OCI-LY1 (cell line): Measurements from ENCODE around the gene STX2.

Source experiments
- H2AFZ ChIP-seq: fragments of 200-600 bp; sonication (generic), shearing (Covaris generic); 2 replicates; pipeline ENCODE4 v1.6.0; 2014; ENCODE audit warnings: antibody characterized with exemption, mild to moderate bottlenecking, low read length
- H3F3A ChIP-seq: fragments of 200-600 bp; sonication (generic), shearing (Covaris generic); 2 replicates; pipeline ENCODE4 v1.6.0; 2014; ENCODE audit warnings: mild to moderate bottlenecking, antibody characterized with exemption, low read length, moderate library complexity; ENCODE audit not compliant: insufficient read depth
- H3K27ac ChIP-seq: fragments of 200-600 bp; sonication (generic); 2 replicates; pipeline ENCODE4 v1.5.1; 2014; ENCODE audit warnings: low read length, mixed run types, mild to moderate bottlenecking, low read depth; ENCODE audit not compliant: poor library complexity, severe bottlenecking
- H3K27me3 ChIP-seq: fragments of 200-600 bp; sonication (generic); 2 replicates; pipeline ENCODE4 v1.6.0; 2014; ENCODE audit warnings: antibody characterized with exemption, mild to moderate bottlenecking, low read length, moderate library complexity; ENCODE audit not compliant: insufficient read depth
- H3K36me3 ChIP-seq: fragments of 200-600 bp; sonication (generic); 2 replicates; pipeline ENCODE4 v1.6.1; 2014; ENCODE audit warnings: mild to moderate bottlenecking, antibody characterized with exemption, low read length, moderate library complexity, mixed read lengths; ENCODE audit not compliant: insufficient read depth
- H3K4me1 ChIP-seq: fragments of 200-600 bp; sonication (generic); 2 replicates; pipeline ENCODE4 v1.5.1; 2014; ENCODE audit warnings: mild to moderate bottlenecking, low read length, moderate library complexity; ENCODE audit not compliant: insufficient read depth, severe bottlenecking
- H3K4me2 ChIP-seq: fragments of 200-600 bp; sonication (generic), shearing (Covaris generic); 2 replicates; pipeline ENCODE4 v1.6.1; 2014; ENCODE audit warnings: low read length
- H3K4me3 ChIP-seq: fragments of 200-600 bp; sonication (generic); 2 replicates; pipeline ENCODE4 v1.5.1; 2014; ENCODE audit warnings: low read length, low read depth, mild to moderate bottlenecking, mixed read lengths; ENCODE audit not compliant: poor library complexity, severe bottlenecking
- H3K79me2 ChIP-seq: fragments of 200-600 bp; shearing (Covaris generic); 2 replicates; pipeline ENCODE4 v1.6.1; 2016; ENCODE audit warnings: mixed run types, low read length, mixed read lengths; ENCODE audit not compliant: insufficient read depth
- H3K9ac ChIP-seq: fragments of 200-600 bp; sonication (generic), shearing (Covaris generic); 2 replicates; pipeline ENCODE4 v1.6.1; 2014; ENCODE audit warnings: mild to moderate bottlenecking, low read length, mixed read lengths
- H3K9me2 ChIP-seq: fragments of 200-600 bp; sonication (generic), shearing (Covaris generic); 2 replicates; pipeline ENCODE4 v1.6.1; 2014; ENCODE audit warnings: low read depth, mild to moderate bottlenecking, low read length, mixed read lengths
- H3K9me3 ChIP-seq: fragments of 200-600 bp; shearing (Covaris generic); 2 replicates; pipeline ENCODE4 v1.6.1; 2014; ENCODE audit warnings: low read length, mixed read lengths
- H4K20me1 ChIP-seq: fragments of 200-600 bp; sonication (generic), shearing (Covaris generic); 2 replicates; pipeline ENCODE4 v1.6.0; 2016; ENCODE audit warnings: mild to moderate bottlenecking, low read length; ENCODE audit not compliant: insufficient read depth
- CTCF ChIP-seq: fragments of 200-600 bp; sonication (generic), shearing (Covaris generic); IDR thresholded peaks from 2 replicates; pipeline ENCODE4 v1.5.1; 2017; ENCODE audit warnings: mild to moderate bottlenecking, antibody characterized with exemption, low read length, moderate library complexity, mixed read lengths
- EZH2 ChIP-seq: fragments of 200-600 bp; sonication (generic), shearing (Covaris generic); IDR thresholded peaks from 2 replicates; pipeline ENCODE4 v1.8.0; 2017; ENCODE audit warnings: borderline replicate concordance, mixed run types, mild to moderate bottlenecking, antibody characterized with exemption, low read length, moderate library complexity, mixed read lengths

The STX2 gene

DNA sequence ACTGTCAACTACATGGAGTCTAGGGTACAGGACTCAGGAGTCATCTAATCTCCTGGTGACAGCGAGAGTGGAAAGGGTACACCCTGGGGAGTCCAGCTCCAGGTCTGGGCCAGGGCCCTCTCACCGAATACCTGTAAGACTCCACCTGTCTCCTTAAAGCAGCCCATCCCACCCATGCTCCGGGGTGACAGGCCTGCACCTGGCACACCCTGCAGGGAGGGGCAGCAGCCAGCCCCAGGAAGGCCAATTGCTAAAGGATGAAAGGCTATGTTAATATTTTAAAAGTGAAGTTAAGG is 45.5 kb downstream of the STX2 start:
- Histone ChIP-seq H3K27ac (no peak overlapping the region), H3K4me1 (no peaks in the 10 kb centered on the region), H3K9ac (no peak overlapping the region), H4K20me1 (no peaks in the 10 kb centered on the region), H3K36me3 (peaks cover 46% of the 10 kb centered on the region), H3K4me2 (no peak overlapping the region), H2AFZ (no peak overlapping the region), H3K4me3 (no peak overlapping the region), H3F3A (no peaks in the 10 kb centered on the region), H3K79me2 (no peaks in the 10 kb centered on the region), H3K9me3 (no peaks in the 10 kb centered on the region), H3K9me2 (no peaks in the 10 kb centered on the region), H3K27me3 (no peaks in the 10 kb centered on the region)
- TF ChIP-seq EZH2 (no peak), CTCF (no peak)

GRCh38 chr12:130792821-130793553 is 46.1 kb downstream of the STX2 start:
- Histone ChIP-seq H2AFZ (no peak overlapping the region), H3K9me3 (no peaks in the 10 kb centered on the region), H3F3A (no peaks in the 10 kb centered on the region), H4K20me1 (no peaks in the 10 kb centered on the region), H3K36me3 (peaks cover 44% of the 10 kb centered on the region), H3K4me2 (no peak overlapping the region), H3K27ac (no peak overlapping the region), H3K4me1 (no peaks in the 10 kb centered on the region), H3K9ac (no peak overlapping the region), H3K9me2 (no peaks in the 10 kb centered on the region), H3K79me2 (no peaks in the 10 kb centered on the region), H3K27me3 (no peaks in the 10 kb centered on the region), H3K4me3 (no peak overlapping the region)
- no peak for TF ChIP-seq EZH2
- TF ChIP-seq CTCF, result no peak

GRCh38 chr12:130791629-130792028 is 47.4 kb downstream of the STX2 start:
- no peak overlapping the region for H3K9ac ChIP-seq
- TF ChIP-seq CTCF (no peak), EZH2 (no peak)
- no peaks in the 10 kb centered on the region for H3K79me2 ChIP-seq
- no peaks in the 10 kb centered on the region for H3F3A ChIP-seq
- H4K20me1 ChIP-seq, result no peaks in the 10 kb centered on the region
- no peak overlapping the region for H3K4me2 ChIP-seq
- no peak overlapping the region for H3K4me3 ChIP-seq
- H3K9me2 ChIP-seq, result no peaks in the 10 kb centered on the region
- H3K27ac ChIP-seq, result no peak overlapping the region
- H3K4me1 ChIP-seq, result no peaks in the 10 kb centered on the region
- peaks cover 30% of the 10 kb centered on the region for H3K36me3 ChIP-seq
- H3K27me3 ChIP-seq, result no peaks in the 10 kb centered on the region
- H3K9me3 ChIP-seq, result no peaks in the 10 kb centered on the region
- no peak overlapping the region for H2AFZ ChIP-seq
